Stomach (tissue), 4 donors: ENCODE results near the gene RNF11.

Source experiments
- EP300 ChIP-seq: sonication (generic); formaldehyde crosslinking; IDR thresholded peaks from one replicate; pipeline ENCODE4 v1.6.1; 2017; ENCODE audit warnings: antibody characterized with exemption
- POLR2A ChIP-seq, 4 donors: fragments of 450-650 bp; IDR thresholded peaks; one replicate each; pipeline ENCODE4 v1.6.1; 2016; ENCODE audit warnings: antibody characterized with exemption in 4 of 4, control low read depth in 2 of 4, mild to moderate bottlenecking in 1 of 4, moderate library complexity in 1 of 4
- TF ChIP-seq, protein P1 (sequence below), 7 experiments: fragments of 450-650 bp in 4 of 7; fragments of 200-600 bp in 3 of 7; sonication (generic) in 3 of 7; IDR thresholded peaks; one replicate each; pipeline ENCODE4 v1.5.1; 2016 to 2019; ENCODE audit warnings: antibody characterized with exemption in 7 of 7, control low read depth in 2 of 7, mild to moderate bottlenecking in 1 of 7

DNA sequence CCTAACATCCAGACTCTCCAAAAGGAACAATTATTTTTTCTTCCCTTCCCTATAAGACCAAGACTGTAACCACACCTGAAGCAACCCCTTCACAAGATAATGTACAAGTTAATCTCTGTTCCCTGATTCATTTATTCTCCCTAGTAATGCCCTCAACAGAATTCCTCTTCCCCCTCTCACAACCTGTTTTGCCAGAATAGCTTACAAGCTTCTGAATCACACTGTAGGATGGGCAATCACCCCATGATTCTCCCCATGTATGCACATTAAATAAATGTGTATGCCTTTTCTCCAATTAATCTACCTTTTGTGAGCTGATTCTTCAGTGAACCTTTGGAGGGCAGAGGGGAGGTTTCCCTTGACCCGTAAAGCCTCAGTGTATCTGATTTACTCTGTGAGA is 20.9 kb upstream of the RNF11 start:
- TF ChIP-seq, protein P1, sequence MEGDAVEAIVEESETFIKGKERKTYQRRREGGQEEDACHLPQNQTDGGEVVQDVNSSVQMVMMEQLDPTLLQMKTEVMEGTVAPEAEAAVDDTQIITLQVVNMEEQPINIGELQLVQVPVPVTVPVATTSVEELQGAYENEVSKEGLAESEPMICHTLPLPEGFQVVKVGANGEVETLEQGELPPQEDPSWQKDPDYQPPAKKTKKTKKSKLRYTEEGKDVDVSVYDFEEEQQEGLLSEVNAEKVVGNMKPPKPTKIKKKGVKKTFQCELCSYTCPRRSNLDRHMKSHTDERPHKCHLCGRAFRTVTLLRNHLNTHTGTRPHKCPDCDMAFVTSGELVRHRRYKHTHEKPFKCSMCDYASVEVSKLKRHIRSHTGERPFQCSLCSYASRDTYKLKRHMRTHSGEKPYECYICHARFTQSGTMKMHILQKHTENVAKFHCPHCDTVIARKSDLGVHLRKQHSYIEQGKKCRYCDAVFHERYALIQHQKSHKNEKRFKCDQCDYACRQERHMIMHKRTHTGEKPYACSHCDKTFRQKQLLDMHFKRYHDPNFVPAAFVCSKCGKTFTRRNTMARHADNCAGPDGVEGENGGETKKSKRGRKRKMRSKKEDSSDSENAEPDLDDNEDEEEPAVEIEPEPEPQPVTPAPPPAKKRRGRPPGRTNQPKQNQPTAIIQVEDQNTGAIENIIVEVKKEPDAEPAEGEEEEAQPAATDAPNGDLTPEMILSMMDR (IDR thresholded peaks at IDR 0.05): no peak
- no peak for TF ChIP-seq EP300
- no peak for TF ChIP-seq POLR2A (IDR thresholded peaks at IDR 0.05)
